GM12878 (cell line): ENCODE data around the gene PCED1A. TPM values are rescaled to one million over a fixed set of nuclear protein-coding genes. Genes with fewer than 3 reads are reported as not detected.

Source experiments
- CUX1 ChIP-seq: IDR thresholded peaks from 2 replicates; pipeline ENCODE4 v1.6.1; 2012; ENCODE audit warnings: improper control_type of control experiment, low read depth, low read length; ENCODE audit not compliant: insufficient replicate concordance
- E2F4 ChIP-seq: IDR thresholded peaks from 2 replicates; pipeline ENCODE4 v1.6.1; 2012; ENCODE audit warnings: low read depth, low read length, improper control_type of control experiment
- GATAD2B ChIP-seq: fragments of 450-650 bp; conservative IDR thresholded peaks from 2 replicates; pipeline ENCODE4 v1.6.1; 2017; ENCODE audit warnings: low read depth, mild to moderate bottlenecking, moderate library complexity
- HSF1 ChIP-seq: fragments of 150-350 bp; IDR thresholded peaks from 2 replicates; pipeline ENCODE4 v1.6.1; 2014; ENCODE audit warnings: mild to moderate bottlenecking, low read depth, low read length
- KAT2A ChIP-seq: conservative IDR thresholded peaks from 2 replicates; pipeline ENCODE4 v1.6.1; 2011; ENCODE audit warnings: low read depth, low read length; ENCODE audit not compliant: control insufficient read depth
- NBN ChIP-seq: fragments of 450-650 bp; IDR thresholded peaks from 2 replicates; pipeline ENCODE4 v1.6.1; 2016
- PAX5 ChIP-seq: IDR thresholded peaks from 2 replicates; pipeline ENCODE4 v1.6.1; 2011; ENCODE audit warnings: low read depth, low read length, borderline replicate concordance
- SMAD5 ChIP-seq: IDR thresholded peaks from 2 replicates; pipeline ENCODE4 v1.6.1; 2016; ENCODE audit warnings: antibody characterized with exemption, low read depth
- SREBF1 ChIP-seq: IDR thresholded peaks from 2 replicates; pipeline ENCODE4 v1.6.1; 2012; ENCODE audit warnings: mild to moderate bottlenecking, low read length
- STAT1 ChIP-seq: fragments of 450-650 bp; conservative IDR thresholded peaks from 2 replicates; pipeline ENCODE4 v1.6.1; 2014; ENCODE audit warnings: antibody characterized with exemption, mild to moderate bottlenecking
- polyA plus RNA-seq, 11 experiments: library from polyadenylated mRNA; depleted of rRNA in 4 of 11; unstranded in 6 of 11; stranded (reverse) in 5 of 11; fragments of >200 nt; fragmentation: Nextera tagmentation in 4 of 11; fragmentation: Illumina TruSeq in 1 of 11; extraction: Ambion mirVana in 4 of 11; extraction: Trizol in 1 of 11; gene quantifications; 1 replicate in 1 of 11; 2 replicates in 10 of 11; pipeline versions ENCODE4 v1.2.1 to v1.2.3, GENCODE V29; 2011 to 2016; ENCODE audit warnings: inconsistent platforms in 2 of 11, missing spikeins in 2 of 11, low read depth in 1 of 11
- total RNA-seq, 4 experiments: library from RNA; depleted of rRNA in 3 of 4; stranded (reverse); fragments of >200 nt in 3 of 4; fragmentation: Illumina TruSeq in 1 of 4; extraction: Trizol in 1 of 4; gene quantifications; 2 replicates each; pipeline versions ENCODE4 v1.2.1 to v1.2.3, GENCODE V29; 2013 to 2021
- TF ChIP-seq, protein P1 (sequence below): fragments of 450-650 bp; formaldehyde crosslinking; IDR thresholded peaks from 2 replicates; pipeline ENCODE4 v1.4.0; 2020; ENCODE audit warnings: mild to moderate bottlenecking, moderate library complexity
- TF ChIP-seq, protein P2 (sequence below): fragments of 450-650 bp; IDR thresholded peaks from 2 replicates; pipeline ENCODE4 v1.6.1; 2017; ENCODE audit warnings: low read depth, mild to moderate bottlenecking, moderate library complexity
- TF ChIP-seq, protein P3 (sequence below): IDR thresholded peaks from 2 replicates; pipeline ENCODE4 v1.6.1; 2011; ENCODE audit warnings: borderline replicate concordance, low read depth, mild to moderate bottlenecking, moderate library complexity, mixed read lengths, low read length; ENCODE audit not compliant: insufficient read depth; ENCODE audit errors: extremely low read length

PCED1A gene
- total and polyA plus RNA-seq, 10 of the 15 experiments (the other 5 are each of a cell fraction or from before 2014, with no cell fraction given): 4.5 to 30.9 (median 12.0) TPM

GRCh38 chr20:2873010-2873746 lies 32.7 kb upstream of the PCED1A start, which contains the start of gene PTPRA (continued):
- TF ChIP-seq CUX1: no peak
- TF ChIP-seq, protein P1, sequence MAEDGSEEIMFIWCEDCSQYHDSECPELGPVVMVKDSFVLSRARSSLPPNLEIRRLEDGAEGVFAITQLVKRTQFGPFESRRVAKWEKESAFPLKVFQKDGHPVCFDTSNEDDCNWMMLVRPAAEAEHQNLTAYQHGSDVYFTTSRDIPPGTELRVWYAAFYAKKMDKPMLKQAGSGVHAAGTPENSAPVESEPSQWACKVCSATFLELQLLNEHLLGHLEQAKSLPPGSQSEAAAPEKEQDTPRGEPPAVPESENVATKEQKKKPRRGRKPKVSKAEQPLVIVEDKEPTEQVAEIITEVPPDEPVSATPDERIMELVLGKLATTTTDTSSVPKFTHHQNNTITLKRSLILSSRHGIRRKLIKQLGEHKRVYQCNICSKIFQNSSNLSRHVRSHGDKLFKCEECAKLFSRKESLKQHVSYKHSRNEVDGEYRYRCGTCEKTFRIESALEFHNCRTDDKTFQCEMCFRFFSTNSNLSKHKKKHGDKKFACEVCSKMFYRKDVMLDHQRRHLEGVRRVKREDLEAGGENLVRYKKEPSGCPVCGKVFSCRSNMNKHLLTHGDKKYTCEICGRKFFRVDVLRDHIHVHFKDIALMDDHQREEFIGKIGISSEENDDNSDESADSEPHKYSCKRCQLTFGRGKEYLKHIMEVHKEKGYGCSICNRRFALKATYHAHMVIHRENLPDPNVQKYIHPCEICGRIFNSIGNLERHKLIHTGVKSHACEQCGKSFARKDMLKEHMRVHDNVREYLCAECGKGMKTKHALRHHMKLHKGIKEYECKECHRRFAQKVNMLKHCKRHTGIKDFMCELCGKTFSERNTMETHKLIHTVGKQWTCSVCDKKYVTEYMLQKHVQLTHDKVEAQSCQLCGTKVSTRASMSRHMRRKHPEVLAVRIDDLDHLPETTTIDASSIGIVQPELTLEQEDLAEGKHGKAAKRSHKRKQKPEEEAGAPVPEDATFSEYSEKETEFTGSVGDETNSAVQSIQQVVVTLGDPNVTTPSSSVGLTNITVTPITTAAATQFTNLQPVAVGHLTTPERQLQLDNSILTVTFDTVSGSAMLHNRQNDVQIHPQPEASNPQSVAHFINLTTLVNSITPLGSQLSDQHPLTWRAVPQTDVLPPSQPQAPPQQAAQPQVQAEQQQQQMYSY: no peak
- TF ChIP-seq KAT2A: no peak
- TF ChIP-seq STAT1: no peak
- TF ChIP-seq PAX5: 0 out of 2 replicates have a peak, but pooled peaks have one; percentile 26
- TF ChIP-seq SREBF1: no peak
- TF ChIP-seq NBN: peak; percentile 40; the same call in 1 of the 2 replicates
- TF ChIP-seq SMAD5: peak; percentile 95
- TF ChIP-seq GATAD2B: peak; percentile 90
- TF ChIP-seq, protein P2, sequence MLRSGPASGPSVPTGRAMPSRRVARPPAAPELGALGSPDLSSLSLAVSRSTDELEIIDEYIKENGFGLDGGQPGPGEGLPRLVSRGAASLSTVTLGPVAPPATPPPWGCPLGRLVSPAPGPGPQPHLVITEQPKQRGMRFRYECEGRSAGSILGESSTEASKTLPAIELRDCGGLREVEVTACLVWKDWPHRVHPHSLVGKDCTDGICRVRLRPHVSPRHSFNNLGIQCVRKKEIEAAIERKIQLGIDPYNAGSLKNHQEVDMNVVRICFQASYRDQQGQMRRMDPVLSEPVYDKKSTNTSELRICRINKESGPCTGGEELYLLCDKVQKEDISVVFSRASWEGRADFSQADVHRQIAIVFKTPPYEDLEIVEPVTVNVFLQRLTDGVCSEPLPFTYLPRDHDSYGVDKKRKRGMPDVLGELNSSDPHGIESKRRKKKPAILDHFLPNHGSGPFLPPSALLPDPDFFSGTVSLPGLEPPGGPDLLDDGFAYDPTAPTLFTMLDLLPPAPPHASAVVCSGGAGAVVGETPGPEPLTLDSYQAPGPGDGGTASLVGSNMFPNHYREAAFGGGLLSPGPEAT: peak; percentile 54; the same call in 1 of the 2 replicates
- no peak for TF ChIP-seq E2F4
- TF ChIP-seq HSF1: no peak
- TF ChIP-seq, protein P3, sequence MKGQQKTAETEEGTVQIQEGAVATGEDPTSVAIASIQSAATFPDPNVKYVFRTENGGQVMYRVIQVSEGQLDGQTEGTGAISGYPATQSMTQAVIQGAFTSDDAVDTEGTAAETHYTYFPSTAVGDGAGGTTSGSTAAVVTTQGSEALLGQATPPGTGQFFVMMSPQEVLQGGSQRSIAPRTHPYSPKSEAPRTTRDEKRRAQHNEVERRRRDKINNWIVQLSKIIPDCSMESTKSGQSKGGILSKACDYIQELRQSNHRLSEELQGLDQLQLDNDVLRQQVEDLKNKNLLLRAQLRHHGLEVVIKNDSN: no peak
